IMR-90 (cell line): ENCODE results near the gene CBL. TPM values are rescaled to one million over a fixed set of nuclear protein-coding genes. Genes with fewer than 3 reads are reported as not detected.

Source experiments
- ATAC-seq: fragments of 200-7000 bp; cut with Tn5 transposase; 2 replicates; pipeline ENCODE4 v1.9.1; 2020; ENCODE audit warnings: low read depth, mild to moderate bottlenecking, moderate library complexity
- BruUV-seq: library from RNA; stranded (reverse); fragments of 400-500 nt; replicated peaks from 2 replicates; lab custom pipeline; 2021; lab: Mats Ljungman, UMichigan
- CTCF ChIA-PET: fragments of 300-600 bp; formaldehyde crosslinking; extraction: SDS; loops from one replicate; lab custom pipeline; 2021; ENCODE audit warnings: antibody characterized with exemption; lab: Yijun Ruan, JAX
- POLR2A ChIA-PET: fragments of 300-600 bp; sonication (Branson Sonifier 250); formaldehyde crosslinking; loops from one replicate; lab custom pipeline; 2022; ENCODE audit warnings: antibody characterized with exemption; ENCODE audit not compliant: unreplicated experiment; lab: Charles Lee
- DNase-seq: peaks from one replicate; pipeline ENCODE4 v3.0.0; 2013
- H2AFZ ChIP-seq: replicated peaks from 2 replicates; pipeline ENCODE3; 2013; ENCODE audit warnings: low read length, mild to moderate bottlenecking; ENCODE audit not compliant: poor library complexity
- H2AK5ac ChIP-seq: 2 replicates; pipeline ENCODE4 v1.6.1; 2013; ENCODE audit warnings: low read depth, low read length, inconsistent platforms
- H2AK9ac ChIP-seq: replicated peaks from 2 replicates; pipeline ENCODE3; 2013; ENCODE audit warnings: mild to moderate bottlenecking, low read depth, low read length, moderate library complexity; ENCODE audit not compliant: poor library complexity
- H2BK120ac ChIP-seq: 2 replicates; pipeline ENCODE4 v1.6.1; 2013; ENCODE audit warnings: low read depth, low read length, inconsistent platforms
- H2BK15ac ChIP-seq: 3 replicates; pipeline ENCODE4 v1.6.1; 2013; ENCODE audit warnings: low read depth, low read length, inconsistent platforms
- H2BK20ac ChIP-seq: 2 replicates; pipeline ENCODE4 v1.6.1; 2013; ENCODE audit warnings: low read depth, mild to moderate bottlenecking, inconsistent platforms, low read length, moderate library complexity
- H2BK5ac ChIP-seq: 2 replicates; pipeline ENCODE4 v1.6.1; 2013; ENCODE audit warnings: mild to moderate bottlenecking, low read depth, low read length, inconsistent platforms; ENCODE audit not compliant: poor library complexity, severe bottlenecking
- H3K14ac ChIP-seq: replicated peaks from 2 replicates; pipeline ENCODE4 v1.6.1; 2013; ENCODE audit warnings: low read depth, low read length, inconsistent platforms
- H3K18ac ChIP-seq: 2 replicates; pipeline ENCODE4 v1.6.1; 2013; ENCODE audit warnings: low read depth, low read length, control low read depth
- H3K23ac ChIP-seq: 2 replicates; pipeline ENCODE4 v1.6.1; 2013; ENCODE audit warnings: low read depth, low read length, inconsistent platforms
- H3K27ac ChIP-seq: 2 replicates; pipeline ENCODE4 v1.5.1; 2013; ENCODE audit warnings: mild to moderate bottlenecking, control low read depth, low read length; ENCODE audit not compliant: insufficient read depth
- H3K27me3 ChIP-seq: 2 replicates; pipeline ENCODE4 v1.6.1; 2013; ENCODE audit warnings: low read length; ENCODE audit not compliant: control insufficient read depth, insufficient read depth
- H3K36me3 ChIP-seq: 2 replicates; pipeline ENCODE4 v1.6.1; 2013; ENCODE audit warnings: low read length, mixed read lengths; ENCODE audit not compliant: control insufficient read depth, insufficient read depth
- H3K4ac ChIP-seq: 2 replicates; pipeline ENCODE4 v1.6.1; 2013; ENCODE audit warnings: low read depth, low read length, inconsistent platforms
- H3K4me1 ChIP-seq: 2 replicates; pipeline ENCODE4 v1.6.1; 2013; ENCODE audit warnings: low read length, mixed read lengths; ENCODE audit not compliant: control insufficient read depth, insufficient read depth
- H3K4me2 ChIP-seq: 2 replicates; pipeline ENCODE4 v1.6.1; 2013; ENCODE audit warnings: low read depth, mild to moderate bottlenecking, control low read depth, low read length, moderate library complexity
- H3K4me3 ChIP-seq: 2 replicates; pipeline ENCODE4 v1.5.1; 2013; ENCODE audit warnings: low read depth, mild to moderate bottlenecking, control low read depth, low read length, moderate library complexity; ENCODE audit not compliant: insufficient read depth
- H3K56ac ChIP-seq: 2 replicates; pipeline ENCODE4 v1.6.1; 2013; ENCODE audit warnings: low read length, inconsistent platforms; ENCODE audit not compliant: insufficient read depth; ENCODE audit errors: extremely low read depth
- H3K79me1 ChIP-seq, 2 experiments: 2 replicates each; pipeline ENCODE4 v1.6.1; 2013; ENCODE audit warnings: low read length in 2 of 2, inconsistent platforms in 1 of 2, low read depth in 1 of 2
- H3K9ac ChIP-seq: 2 replicates; pipeline ENCODE4 v1.6.1; 2013; ENCODE audit warnings: low read depth, low read length, control low read depth
- H3K9me1 ChIP-seq: 2 replicates; pipeline ENCODE4 v1.6.1; 2013; ENCODE audit warnings: low read length, inconsistent platforms; ENCODE audit not compliant: insufficient read depth
- H3K9me3 ChIP-seq: 2 replicates; pipeline ENCODE4 v1.6.1; 2013; ENCODE audit warnings: low read length; ENCODE audit not compliant: control insufficient read depth, insufficient read depth
- H4K20me1 ChIP-seq: 2 replicates; pipeline ENCODE4 v1.6.1; 2013; ENCODE audit warnings: low read length, inconsistent platforms; ENCODE audit not compliant: insufficient read depth
- H4K5ac ChIP-seq: 2 replicates; pipeline ENCODE4 v1.6.1; 2013; ENCODE audit warnings: mild to moderate bottlenecking, low read depth, low read length, control low read depth
- H4K8ac ChIP-seq, 2 experiments: 2 replicates each; pipeline ENCODE4 v1.6.1; 2013; ENCODE audit warnings: low read depth in 2 of 2, low read length in 2 of 2, control low read depth in 1 of 2, inconsistent platforms in 1 of 2
- H4K91ac ChIP-seq: 2 replicates; pipeline ENCODE4 v1.6.1; 2013; ENCODE audit warnings: low read depth, low read length, inconsistent platforms; ENCODE audit not compliant: insufficient read depth
- BHLHE40 ChIP-seq: fragments of 150-350 bp; IDR thresholded peaks from 2 replicates; pipeline ENCODE4 v1.6.1; 2016; ENCODE audit warnings: mild to moderate bottlenecking, low read depth, low read length
- CEBPB ChIP-seq: IDR thresholded peaks from 2 replicates; pipeline ENCODE4 v1.6.1; 2012; ENCODE audit warnings: low read depth, low read length, improper control_type of control experiment
- CHD1 ChIP-seq: IDR thresholded peaks from 2 replicates; pipeline ENCODE4 v1.6.1; 2012; ENCODE audit warnings: low read depth, low read length, improper control_type of control experiment
- CTCF ChIP-seq: conservative IDR thresholded peaks from 2 replicates; pipeline ENCODE4 v1.5.1; 2012; ENCODE audit warnings: mild to moderate bottlenecking, low read depth, low read length, improper control_type of control experiment
- ELK1 ChIP-seq: fragments of 150-350 bp; IDR thresholded peaks from 2 replicates; pipeline ENCODE4 v1.6.1; 2016; ENCODE audit warnings: low read depth, mild to moderate bottlenecking, low read length, moderate library complexity, borderline replicate concordance
- FOS ChIP-seq: fragments of 150-350 bp; IDR thresholded peaks from 2 replicates; pipeline ENCODE4 v1.6.1; 2016; ENCODE audit warnings: low read depth, low read length
- MAFK ChIP-seq: IDR thresholded peaks from 2 replicates; pipeline ENCODE4 v1.6.1; 2012; ENCODE audit warnings: low read depth, low read length, improper control_type of control experiment
- MAZ ChIP-seq: IDR thresholded peaks from 2 replicates; pipeline ENCODE4 v1.6.1; 2012; ENCODE audit warnings: low read depth, mild to moderate bottlenecking, low read length, improper control_type of control experiment, moderate library complexity, borderline replicate concordance
- MXI1 ChIP-seq: IDR thresholded peaks from 2 replicates; pipeline ENCODE4 v1.6.1; 2012; ENCODE audit warnings: low read depth, mild to moderate bottlenecking, low read length, moderate library complexity, borderline replicate concordance
- NFE2L2 ChIP-seq: fragments of 150-350 bp; IDR thresholded peaks from 2 replicates; pipeline ENCODE4 v1.6.1; 2016; ENCODE audit warnings: low read depth, mild to moderate bottlenecking, low read length
- POLR2A ChIP-seq: IDR thresholded peaks from 2 replicates; pipeline ENCODE4 v1.6.1; 2012; ENCODE audit warnings: mild to moderate bottlenecking, low read depth, low read length
- RAD21 ChIP-seq: IDR thresholded peaks from 2 replicates; pipeline ENCODE4 v1.6.1; 2012; ENCODE audit warnings: low read length, improper control_type of control experiment
- RCOR1 ChIP-seq: IDR thresholded peaks from 2 replicates; pipeline ENCODE4 v1.6.1; 2012; ENCODE audit warnings: mild to moderate bottlenecking, low read length, improper control_type of control experiment; ENCODE audit not compliant: insufficient replicate concordance
- RFX5 ChIP-seq: IDR thresholded peaks from 2 replicates; pipeline ENCODE4 v1.8.0; 2012; ENCODE audit warnings: low read depth, mild to moderate bottlenecking, low read length, moderate library complexity
- SMC3 ChIP-seq: fragments of 150-350 bp; IDR thresholded peaks from 2 replicates; pipeline ENCODE4 v1.6.1; 2016; ENCODE audit warnings: low read depth, mild to moderate bottlenecking, antibody characterized with exemption, low read length, moderate library complexity
- USF2 ChIP-seq: fragments of 150-350 bp; IDR thresholded peaks from 2 replicates; pipeline ENCODE4 v1.6.1; 2017; ENCODE audit warnings: mild to moderate bottlenecking, antibody characterized with exemption, low read length, low read depth
- WGBS, 2 experiments: methylation state at CpG; one replicate each; pipeline versions ENCODE4 v1.1.5 to v1.1.7; 2013; ENCODE audit warnings: missing lambda C conversion rate in 2 of 2; ENCODE audit not compliant: insufficient read length in 1 of 2; ENCODE audit errors: extremely low coverage in 2 of 2; 5-methylcytosine and 5-hydroxymethylcytosine counted together
- dilution Hi-C: fragments of 300-500 bp; cut with HindIII; formaldehyde crosslinking; loops from one replicate; pipeline ENCODE4 v1.14.3; 2018; ENCODE audit warnings: low sequenced_read_pairs; ENCODE audit not compliant: unreplicated experiment
- in situ Hi-C: fragments of 300-500 bp; cut with MboI; formaldehyde crosslinking; loops from 3 replicates; pipeline ENCODE4 v1.14.3; 2019; ENCODE audit warnings: low sequenced_read_pairs, inconsistent platforms, mixed read lengths
- intact Hi-C: fragments of 100-400 bp; cut with micrococcal nuclease; formaldehyde crosslinking; loops from 2 replicates; pipeline ENCODE4 v1.10.0; 2022
- polyA plus RNA-seq, 3 experiments: library from polyadenylated mRNA; depleted of rRNA; stranded (reverse); fragments of >200 nt; gene quantifications; 2 replicates each; pipeline ENCODE4 v1.2.3, GENCODE V29; 2012; ENCODE audit warnings: low replicate concordance in 1 of 3
- total RNA-seq: library from RNA; depleted of rRNA; stranded (reverse); fragments of >200 nt; gene quantifications from 2 replicates; pipeline ENCODE4 v1.2.3, GENCODE V29; 2012

CBL gene
- total and polyA plus RNA-seq, 2 of the 4 experiments (the other 2 are of a cell fraction) = 6.1 to 11.8 TPM

DNA sequence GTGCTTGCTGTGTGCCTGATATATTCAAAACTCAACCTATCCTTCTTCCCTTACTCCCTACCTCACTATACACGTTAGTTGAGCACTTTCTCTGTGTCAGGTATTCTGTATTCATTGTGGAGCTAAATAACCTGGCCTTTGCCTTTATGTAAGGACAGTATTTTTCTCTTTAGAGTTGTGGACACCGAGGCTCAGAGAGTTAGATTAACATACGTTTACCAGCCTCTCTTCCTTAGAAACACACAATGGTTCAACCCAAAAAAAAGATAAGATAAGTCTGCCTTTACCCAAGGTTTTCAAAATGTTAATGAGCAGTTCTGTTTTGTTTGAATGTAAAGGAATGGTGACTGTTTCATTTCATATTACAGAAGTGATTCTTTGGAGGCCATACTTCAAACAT, 45.0 kb downstream of the CBL start:
- WGBS, 2 experiments = no CpG with 5 or more reads among the region's 3 CpGs
- CTCF ChIA-PET = no interaction called here
- POLR2A ChIA-PET = no interaction called here

More for the DNA sequence above, 45.0 kb downstream of the CBL start:
- no peak overlapping the region for H3K18ac ChIP-seq
- H3K9me1 ChIP-seq = peaks cover 14% of the 10 kb centered on the region
- peaks cover 8% of the 10 kb centered on the region for H4K20me1 ChIP-seq
- no peak overlapping the region for H4K91ac ChIP-seq
- TF ChIP-seq CEBPB = no peak
- no peak for TF ChIP-seq FOS
- no peak for TF ChIP-seq RFX5
- TF ChIP-seq RAD21 = no peak
- TF ChIP-seq RCOR1 = no peak
- TF ChIP-seq NFE2L2 = no peak
- TF ChIP-seq ELK1 = no peak
- TF ChIP-seq BHLHE40 = no peak
- TF ChIP-seq MAZ = no peak
- TF ChIP-seq POLR2A = no peak
- no peak for TF ChIP-seq CTCF
- TF ChIP-seq MXI1 = no peak
- no peak for TF ChIP-seq MAFK
- no peak for TF ChIP-seq CHD1
- TF ChIP-seq SMC3 = no peak
- TF ChIP-seq USF2 = no peak
- H2BK20ac ChIP-seq = no peak overlapping the region
- no peak overlapping the region for H3K9ac ChIP-seq
- no peak overlapping the region for H4K8ac ChIP-seq
- no peaks in the 10 kb centered on the region for H3K9me3 ChIP-seq
- in situ Hi-C loops (no loop called here), dilution Hi-C loops (no loop called here), intact Hi-C loops (no loop called here)
- no peak overlapping the region for H3K4ac ChIP-seq
- peaks cover 30 to 58% of the 10 kb centered on the region in 2 experiments for H3K79me1 ChIP-seq
- H3K14ac ChIP-seq = no peak overlapping the region
- peaks cover 5% of the 10 kb centered on the region; the same call in 1 of the 2 replicates for H3K4me1 ChIP-seq
- H2AK9ac ChIP-seq = no peak overlapping the region
- no peak overlapping the region for H3K27ac ChIP-seq
- H3K56ac ChIP-seq = no peak overlapping the region
- H2BK15ac ChIP-seq = no peak overlapping the region
- no peak overlapping the region for H3K4me2 ChIP-seq
- ATAC-seq (no peak), DNase-seq (no peak)
- no peak overlapping the region for H2BK5ac ChIP-seq
- H3K4me3 ChIP-seq = no peak overlapping the region
- no peak overlapping the region for H4K5ac ChIP-seq
- no peak overlapping the region for H2AK5ac ChIP-seq
- BruUV-seq = no TSS peak
- no peak overlapping the region for H2AFZ ChIP-seq
- no peaks in the 10 kb centered on the region for H3K27me3 ChIP-seq
- H3K36me3 ChIP-seq = no peaks in the 10 kb centered on the region; the same call in 1 of the 2 replicates
- H3K23ac ChIP-seq = no peak overlapping the region
- no peak overlapping the region for H2BK120ac ChIP-seq
